Muscle of back (tissue), 11 donors: Measurements from ENCODE around the gene SV2B. TPM values are rescaled to one million over a fixed set of nuclear protein-coding genes. Genes with fewer than 3 reads are reported as not detected.

ENCODE experiments used
- DNase-seq, 3 donors: peaks; one replicate each; pipeline versions ENCODE4 v3.0.0 to v3.0.0-alpha.2; 2013
- polyA plus RNA-seq, 10 donors: library from polyadenylated mRNA; unstranded; fragments of 120-200 nt; gene quantifications; one replicate each; pipeline ENCODE4 v1.2.1, GENCODE V29; 2013; ENCODE audit not compliant: insufficient read length in 10 of 10

The SV2B gene
- polyA plus RNA-seq, 10 donors: 1.7 to 4.7 (median 3.2) TPM

DNA sequence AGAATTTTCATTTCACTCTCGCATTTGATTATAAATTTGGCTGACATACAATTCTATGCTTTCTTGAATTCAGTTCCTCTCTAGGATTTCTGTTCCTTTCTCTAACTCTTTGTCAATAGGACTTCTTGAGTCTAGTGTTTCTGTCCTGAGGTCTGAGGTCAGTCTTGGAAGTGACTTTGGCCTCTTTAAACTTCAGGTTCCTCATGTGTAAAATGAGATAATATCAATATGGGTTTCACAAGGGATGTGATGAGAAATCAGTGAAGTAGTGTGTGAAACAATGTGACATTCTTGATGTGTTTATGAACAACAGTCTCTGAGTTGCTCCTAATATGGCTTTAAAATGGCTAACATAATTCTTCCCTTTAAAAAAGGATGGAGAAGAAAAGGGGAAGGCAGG, 92.2 kb downstream of the SV2B start:
- no peak for DNase-seq

DNA sequence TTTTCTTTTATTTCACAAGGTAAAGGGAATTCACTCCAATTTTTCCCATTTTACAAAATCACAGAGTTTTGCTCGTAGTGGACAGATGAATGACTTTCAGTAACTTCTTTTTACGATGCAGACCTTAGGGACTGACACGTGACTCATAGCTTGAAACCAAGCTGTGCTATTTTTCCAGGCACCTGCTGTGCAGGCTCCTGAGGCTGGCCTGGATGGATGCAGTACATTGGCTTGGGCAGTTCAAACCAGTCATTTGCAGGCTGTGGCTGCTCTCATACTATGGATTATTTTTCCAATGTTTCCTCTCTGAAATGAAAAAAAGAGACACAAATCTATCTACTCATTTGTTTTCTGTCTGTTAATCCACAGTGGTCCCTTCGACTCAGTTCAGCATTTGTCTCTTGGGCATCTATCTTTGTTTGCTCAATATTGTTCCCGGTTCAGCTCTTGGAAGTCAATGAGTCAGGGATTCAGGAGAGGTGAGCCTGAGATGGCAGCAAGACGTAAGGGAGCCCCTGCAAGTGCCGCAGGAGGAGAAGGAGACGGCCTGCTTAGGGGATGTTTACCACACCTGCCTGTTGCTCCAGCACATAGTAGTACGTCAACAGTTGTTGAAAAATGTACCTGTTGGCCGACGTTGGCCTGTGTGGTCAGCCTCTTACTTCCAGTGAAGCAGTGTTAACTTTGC, 92.8 kb downstream of the SV2B start:
- DNase-seq: no peak

DNA sequence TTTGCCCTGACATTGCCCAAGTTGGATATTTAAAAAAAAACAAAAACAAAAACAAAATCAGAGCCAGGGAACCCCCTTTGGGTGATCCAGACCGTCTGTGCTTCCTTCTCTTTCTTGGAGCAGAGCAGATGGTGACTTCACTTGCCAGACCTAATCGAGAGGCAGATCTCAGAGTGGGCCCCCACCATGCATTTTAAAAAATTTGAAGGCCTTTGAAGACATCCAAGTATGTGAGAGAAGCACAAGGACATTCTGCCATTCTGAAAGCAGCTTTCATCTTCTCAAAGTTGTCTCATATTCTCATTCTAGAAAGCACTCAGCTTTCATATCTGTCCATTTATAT, 93.3 kb downstream of the SV2B start:
- DNase-seq: no peak

DNA sequence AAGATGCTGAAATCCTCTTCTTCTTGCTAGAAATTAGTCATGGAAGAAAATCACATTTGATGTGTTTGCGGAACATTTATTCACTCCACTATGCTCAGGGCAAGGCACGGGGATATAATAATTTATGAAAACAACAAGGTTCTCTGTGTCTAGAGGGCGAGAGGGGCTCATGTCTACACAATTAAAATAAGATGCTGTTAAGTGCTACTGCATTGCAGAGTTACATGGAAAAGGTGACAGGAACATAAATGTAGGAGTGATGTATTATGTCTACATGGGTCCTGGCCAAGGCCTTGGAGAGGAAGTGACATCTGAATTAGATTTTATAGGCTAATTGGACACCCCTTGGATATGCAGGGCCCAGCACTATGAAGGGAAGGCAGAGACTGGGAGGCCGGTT, 96.1 kb downstream of the SV2B start:
- no peak for DNase-seq

DNA sequence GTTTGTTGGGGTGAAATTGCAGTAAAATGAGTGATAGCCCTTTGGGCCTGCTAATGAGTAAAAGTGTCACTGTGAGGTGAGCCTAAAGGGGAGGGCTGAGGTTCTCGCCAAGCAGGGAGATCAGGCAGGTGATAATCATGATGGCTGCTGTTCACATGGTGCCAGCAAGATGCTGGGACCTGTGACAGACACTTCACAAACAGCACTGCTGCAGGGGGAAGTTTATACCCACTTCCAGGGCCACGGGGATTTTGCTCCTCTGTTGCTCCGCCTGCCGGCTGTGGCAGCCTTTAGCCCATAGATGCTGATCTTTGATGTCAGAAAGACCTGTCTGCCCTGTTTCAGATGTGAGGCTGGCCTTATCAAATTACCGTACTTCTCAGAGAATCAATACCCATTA, 96.7 kb downstream of the SV2B start:
- DNase-seq: no peak

DNA sequence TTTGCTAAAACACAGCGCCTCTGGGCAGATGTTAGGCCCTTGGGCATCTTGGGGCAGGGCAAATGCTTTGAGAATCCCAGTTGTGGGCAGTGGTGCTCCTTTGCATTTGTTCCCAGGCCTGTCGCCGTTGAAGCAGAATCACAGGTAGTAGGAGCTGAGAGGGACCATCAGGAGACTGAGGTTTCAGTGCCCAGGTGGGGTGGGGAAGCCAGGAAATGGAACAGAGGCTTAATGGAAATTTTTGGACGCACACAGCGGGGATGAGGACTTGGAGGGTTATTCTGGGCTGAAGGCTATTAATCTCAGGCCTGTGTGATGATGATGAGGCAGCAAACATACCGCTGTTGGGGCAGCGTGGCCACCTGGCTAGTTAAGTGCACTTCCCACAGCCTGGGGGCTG, 99.5 kb downstream of the SV2B start:
- DNase-seq: no peak

DNA sequence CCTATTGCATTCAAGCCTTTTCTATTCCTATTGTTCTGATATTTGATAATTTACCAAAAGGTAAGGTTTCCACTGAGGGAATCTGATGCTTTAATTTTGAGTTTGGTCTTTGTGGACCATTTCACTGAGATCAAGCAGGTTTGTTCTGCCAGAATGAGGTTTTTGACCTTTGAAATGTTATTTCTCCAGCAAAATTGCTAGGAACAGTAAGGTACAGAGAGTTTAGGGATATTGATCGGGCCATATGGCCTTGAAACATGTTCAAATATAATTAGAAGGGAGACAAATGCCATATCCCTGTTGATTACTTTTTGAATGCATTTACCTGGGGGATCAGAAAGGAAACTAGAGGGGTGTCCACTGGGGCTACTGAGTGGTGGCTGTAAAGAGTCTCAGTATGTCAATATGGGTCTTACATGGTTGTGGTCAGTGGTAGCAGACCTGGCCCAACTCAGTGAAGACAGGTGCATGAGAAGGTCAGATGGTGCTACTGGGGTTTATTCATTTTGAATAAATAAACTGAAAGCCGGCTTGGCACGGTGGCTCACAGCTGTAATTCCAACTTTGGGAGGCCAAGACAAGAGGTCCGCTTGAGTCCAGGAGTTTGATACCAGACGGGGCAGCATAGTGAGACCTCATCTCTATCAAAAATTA, 100.2 kb downstream of the SV2B start:
- no peak for DNase-seq

DNA sequence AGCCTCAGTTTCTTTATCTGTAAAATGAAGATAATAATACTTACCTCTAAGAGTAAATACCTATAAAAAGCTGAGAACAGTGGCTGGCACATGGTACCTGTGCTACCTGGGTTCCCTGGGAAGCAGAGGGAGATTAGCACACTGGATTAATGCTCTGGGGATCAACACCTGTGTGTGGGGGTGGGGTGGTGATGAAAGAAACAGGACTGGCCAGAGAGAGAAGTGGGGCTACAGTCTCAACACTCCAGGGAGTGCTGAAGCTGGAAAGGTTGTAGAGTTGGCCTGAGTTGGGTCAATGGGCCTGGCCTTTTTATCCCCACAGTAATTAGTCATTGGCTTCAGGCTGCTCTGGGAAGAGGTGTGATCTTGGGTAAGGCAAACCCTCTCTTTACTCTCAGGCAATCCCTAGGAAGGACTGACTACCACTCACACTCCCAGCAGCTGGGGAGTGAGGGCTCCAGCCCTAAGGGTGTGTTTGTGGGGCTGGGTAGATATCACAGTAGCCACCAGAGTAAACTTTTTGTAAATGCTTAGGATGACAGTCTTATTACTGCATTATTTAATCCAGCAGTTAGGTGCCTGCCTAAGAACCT, 102.5 kb downstream of the SV2B start:
- DNase-seq: no peak

DNA sequence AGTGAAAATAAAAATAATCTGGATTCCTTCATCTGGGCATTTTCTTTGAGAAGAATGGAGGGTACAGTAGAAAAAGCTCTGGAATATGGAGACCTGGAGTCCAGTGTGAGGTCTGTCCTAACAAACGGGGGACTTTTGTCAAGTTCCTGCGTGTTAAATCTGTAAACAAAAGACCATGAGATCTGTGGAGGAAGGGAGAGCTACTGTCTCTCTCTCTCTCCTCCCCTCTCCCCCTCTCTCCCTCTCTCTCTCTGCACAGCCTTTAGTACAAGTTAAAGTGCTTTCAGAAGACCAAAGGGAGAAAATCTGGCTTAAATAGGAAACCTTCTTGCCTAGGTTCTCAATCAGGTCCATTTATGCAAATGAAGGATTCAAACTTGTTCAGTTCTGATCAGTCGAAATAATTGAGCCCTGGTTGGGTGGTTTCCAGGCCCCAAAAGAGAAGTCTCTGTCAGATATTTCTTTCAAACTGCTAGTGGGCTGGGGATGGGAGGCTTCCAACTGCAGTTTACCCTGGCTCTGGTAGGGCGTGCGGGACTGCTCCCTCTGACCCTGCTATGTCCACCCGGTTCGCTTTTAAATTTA, 103.7 kb downstream of the SV2B start:
- DNase-seq: no peak

DNA sequence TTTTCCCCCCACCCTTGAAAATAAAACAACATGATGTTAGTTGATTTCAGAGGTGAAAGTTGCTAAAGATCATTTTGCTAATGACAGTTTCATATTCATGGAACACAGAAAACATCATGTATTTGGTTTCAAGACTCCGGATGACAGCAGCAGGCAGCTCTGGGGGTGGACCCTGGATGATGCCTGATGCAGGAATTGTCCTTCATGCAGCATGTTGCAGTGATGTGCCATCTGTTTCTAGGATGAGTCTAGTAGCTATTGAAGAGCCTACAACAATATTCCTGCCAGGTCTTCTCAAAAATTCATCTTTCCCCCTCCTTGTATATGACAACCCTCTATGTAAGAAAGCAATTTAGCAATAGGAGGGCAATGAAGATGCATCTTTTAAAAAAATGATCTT, 108.3 kb downstream of the SV2B start:
- DNase-seq: no peak

DNA sequence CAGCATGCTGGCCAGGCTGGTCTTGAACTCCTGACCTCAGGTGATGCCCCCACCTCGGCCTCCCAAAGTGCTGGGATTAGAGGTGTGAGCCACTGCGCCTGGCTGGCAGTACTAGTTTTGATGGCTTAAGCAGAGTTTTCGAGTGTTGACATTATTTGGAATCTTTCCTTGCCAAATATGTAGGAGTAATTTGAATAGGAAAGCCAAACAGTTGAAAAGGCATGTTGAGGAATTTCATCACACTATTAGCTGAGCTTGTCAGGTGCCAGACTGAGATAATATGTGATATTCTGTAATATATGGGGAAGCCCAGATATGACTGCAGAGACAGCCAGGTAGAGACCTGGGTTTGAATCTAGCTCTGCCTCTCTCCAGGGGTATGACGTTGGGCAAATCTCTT, 109.3 kb downstream of the SV2B start:
- DNase-seq: no peak

DNA sequence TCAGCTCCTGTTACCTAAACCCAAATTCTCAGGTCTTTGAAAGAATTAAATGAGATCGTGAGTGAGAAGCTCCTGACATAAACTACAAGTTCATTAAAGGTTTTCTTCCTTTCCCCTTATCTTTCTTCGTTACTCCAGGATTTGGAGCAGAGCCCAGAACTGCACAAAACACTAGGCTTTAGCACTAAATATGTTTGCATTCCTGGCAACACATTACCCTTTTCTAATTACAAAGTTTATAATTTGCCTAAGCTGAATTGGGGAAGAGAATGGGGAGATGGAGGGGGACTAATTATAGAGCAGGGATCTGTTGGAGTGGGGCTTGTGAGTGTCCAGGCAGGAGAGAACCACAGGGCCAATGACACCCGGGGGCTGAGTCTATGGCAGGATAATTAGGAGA, 109.7 kb downstream of the SV2B start:
- no peak for DNase-seq

DNA sequence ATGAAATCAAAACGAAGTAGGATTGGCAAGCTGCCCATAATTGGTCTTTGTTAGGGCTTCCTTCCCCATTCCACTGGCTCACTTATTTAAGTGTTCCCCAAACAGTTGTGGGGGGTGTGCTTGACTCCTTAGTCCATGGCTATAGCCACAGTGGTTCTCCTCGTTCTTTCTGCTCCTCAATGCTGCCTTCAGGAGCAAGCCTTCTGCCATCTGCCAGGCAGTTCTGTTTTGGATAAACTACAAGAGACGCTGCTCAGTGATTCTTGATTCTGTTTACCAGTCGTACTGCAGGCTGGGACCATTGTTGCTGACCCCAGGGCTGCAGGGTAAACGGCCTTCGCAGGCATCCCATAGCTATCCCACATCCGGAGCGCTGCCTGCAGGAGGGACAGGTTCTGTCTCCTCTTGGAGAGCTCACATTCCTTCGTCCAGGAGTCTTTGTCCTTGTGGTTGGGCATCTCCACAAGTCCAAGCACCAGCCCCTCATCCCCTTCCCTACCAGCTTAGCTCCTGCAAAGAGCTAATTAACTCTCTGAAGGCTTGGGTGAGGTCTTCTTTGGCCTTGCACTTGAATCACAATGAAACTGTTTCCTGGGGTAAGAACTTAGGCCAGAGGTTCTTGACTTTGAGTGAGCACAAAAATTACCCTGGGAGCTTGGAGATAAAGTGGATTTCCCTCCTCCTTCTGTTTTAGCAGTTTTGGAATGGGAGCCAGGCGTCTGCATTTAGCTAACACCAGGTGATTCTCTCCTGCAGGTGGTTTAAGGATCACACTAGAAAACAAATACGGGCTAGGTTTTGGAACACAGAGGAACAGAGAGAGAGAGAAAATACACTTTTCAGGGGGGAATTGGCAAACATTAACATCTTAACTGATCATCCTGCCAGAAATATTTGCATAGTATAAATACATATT, 114.9 kb downstream of the SV2B start:
- DNase-seq: no peak

DNA sequence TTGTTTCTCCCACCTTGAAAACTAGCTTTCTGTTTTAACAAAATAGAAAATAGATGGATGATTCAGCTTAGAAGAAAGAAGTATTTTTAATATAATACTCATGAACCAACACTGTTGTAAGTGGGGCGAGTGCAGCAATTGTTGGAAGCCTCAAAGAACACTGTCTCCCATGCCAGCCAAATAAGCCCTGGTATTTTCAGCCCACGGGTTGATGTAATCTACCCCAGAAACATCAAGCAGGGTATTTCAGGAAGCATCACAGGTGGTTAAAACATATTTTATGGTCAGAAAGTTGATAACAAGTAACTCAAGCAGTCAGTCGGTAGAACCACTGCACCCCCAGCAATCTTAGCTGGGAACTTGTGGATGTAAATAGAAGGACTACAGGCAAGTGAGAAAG, 115.9 kb downstream of the SV2B start:
- DNase-seq: no peak

DNA sequence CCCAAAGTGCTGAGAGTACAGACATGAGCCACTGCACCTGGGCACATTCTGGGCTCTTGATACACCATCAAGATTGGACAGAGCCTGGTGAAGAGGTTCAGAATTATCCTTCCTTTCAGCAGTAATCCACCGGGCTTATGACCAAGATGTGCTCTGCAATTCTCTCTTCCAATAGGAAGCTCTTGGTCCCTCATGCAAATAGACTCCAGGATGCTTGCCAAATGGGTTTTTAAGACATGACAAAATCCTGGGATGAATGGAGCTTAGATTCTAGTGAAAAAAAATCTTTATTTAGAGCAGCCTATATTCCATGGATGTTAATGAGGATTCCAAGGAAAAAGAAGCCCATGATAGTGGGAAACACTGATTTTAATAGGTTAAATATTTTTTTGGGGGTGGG, 119.1 kb downstream of the SV2B start:
- DNase-seq: no peak

DNA sequence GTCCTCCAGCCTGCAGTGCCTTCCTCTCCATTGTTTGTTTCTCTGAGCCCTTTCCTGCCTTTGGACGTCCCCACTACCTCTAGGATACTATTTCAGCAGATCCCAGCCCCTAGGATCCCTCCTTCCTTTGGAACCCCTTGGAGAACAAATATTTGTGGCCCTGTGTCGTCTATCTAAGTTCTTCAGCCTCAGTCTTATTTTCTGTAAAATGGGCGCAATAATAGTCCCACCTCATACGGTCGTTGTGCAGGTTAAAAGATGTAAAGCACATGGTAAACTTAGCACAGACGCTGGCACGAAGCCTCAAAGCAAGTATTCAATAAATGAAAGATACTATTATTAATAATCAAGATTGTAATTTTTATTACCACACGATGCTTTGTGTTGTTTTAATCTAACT, 122.0 kb downstream of the SV2B start:
- DNase-seq: no peak

DNA sequence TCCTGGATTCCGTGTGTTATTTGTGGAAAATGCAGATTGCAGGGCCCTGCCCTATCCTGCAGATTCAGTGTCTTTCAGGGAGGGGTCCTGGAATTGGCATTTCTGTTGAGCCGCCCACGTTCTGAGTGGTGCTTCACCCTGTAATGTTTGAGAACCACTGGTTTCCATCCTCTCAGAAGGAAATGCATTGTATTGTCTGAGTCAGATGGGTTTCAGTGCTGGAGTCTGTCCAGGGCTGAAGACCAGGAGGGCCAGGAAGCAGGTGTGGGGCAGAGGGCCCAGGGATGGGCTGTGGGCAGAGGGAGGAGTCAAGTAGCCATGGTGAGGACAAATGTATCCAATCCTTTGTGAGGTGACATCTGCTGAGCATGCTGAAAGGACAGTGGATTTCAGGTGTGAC, 123.8 kb downstream of the SV2B start:
- DNase-seq: no peak

DNA sequence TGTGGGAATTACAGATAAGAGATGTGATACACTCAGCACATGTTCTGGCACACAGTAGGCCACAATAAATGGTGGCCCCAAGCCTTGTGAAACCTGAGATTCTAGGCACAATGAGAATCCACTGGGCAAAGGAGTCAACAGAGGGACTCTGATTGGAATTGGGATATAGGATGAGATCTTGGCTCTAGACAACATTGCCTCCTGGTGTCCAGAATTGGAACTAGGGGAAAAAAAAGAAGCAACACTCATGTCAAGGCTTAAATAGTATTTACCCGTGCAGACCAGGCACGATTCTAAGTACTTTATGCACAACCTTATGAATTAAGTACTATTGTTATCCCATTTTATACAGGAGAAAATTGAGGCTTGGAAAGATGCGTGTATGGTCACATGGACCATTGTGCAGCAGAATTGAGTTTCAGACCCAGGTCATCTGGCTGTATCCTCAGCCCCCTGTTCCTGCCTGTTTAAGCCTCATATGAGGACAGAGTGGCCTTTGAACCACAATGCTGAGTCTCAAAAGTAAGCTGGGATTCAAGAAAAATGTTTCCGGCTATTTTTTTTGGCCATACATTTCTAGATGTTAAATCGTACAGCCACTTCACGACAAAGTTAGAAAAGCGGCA, 124.8 kb downstream of the SV2B start:
- peak; percentile 9 to 39 (median 24) for DNase-seq

DNA sequence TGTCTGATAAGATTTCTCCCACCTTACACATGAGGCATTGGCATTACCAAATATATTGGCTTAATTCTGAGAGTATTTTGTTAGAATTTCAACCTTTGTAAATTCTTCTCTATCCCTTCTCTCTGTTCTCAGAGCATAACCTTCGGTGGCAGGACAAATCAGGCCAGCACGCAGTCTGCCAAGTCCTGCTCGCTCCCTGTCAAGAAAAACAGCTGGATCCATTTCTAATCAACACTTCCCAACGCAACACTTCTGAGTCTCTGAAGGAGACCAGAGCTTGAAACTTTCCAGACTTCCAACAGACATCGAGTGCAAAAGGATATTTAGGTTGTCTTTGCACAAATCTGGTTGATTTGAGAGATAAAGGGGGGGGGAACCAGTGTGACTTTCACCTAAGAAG, 125.7 kb downstream of the SV2B start:
- DNase-seq: no peak

DNA sequence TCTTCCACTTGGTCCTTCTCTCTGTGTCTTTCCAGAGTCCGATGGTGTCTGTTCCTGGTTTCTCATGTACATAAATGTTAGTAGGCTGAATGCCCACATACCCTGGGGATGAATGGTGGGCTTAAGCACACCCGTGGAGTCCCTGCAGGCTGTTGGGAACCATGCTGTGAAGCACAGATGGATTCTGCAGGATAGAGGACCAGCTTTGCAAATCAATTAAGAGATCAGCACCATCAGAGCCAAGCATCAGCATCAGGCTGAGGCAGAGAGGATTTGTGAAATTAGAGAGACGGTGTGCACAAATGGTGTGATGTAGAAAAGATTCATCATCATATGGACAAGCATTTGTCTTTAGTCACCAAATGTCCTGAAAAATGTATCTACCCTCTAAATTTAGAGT, 127.1 kb downstream of the SV2B start:
- no peak for DNase-seq

DNA sequence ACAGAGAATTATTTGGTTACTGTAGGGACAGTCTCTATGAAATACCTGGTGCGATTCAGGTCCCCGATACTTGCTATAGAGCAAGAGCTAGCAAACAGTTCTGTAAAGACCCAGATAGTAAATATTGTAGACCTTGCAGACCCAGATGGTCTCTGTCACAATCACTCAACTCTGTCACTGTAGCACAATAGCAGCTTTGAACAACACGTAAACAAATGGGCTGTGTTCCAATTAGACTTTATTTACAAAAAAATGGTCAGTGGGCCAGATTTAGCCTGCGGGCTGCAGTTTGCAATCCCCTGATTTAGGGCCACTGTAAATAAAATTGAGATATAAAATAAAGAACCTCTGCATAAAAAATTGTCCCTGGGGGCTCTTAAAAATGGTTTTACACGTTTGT, 127.7 kb downstream of the SV2B start:
- DNase-seq: no peak

DNA sequence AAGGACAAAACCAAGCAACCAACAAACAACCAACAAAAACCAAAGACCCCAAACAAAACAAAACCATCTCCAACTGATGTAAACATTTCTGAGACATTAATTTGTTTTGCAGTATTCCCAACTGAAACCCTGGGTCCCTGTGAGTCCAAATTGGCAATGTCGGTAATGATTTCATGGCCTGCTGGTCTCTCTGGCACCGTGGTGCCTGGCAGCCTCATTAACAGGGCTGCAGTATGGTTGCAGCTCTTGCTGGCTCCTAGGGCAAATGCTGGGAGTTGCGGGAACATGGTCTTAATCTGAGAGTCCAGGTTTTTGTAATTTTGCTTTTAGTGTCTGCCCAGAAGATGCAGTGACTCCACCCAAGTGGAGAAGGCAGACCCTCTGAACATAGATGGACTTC, 128.3 kb downstream of the SV2B start:
- DNase-seq: no peak
